Inferior parietal cortex (tissue), 1 donor: Measurements from ENCODE around the gene OR2A2.
"Not testable (repeated sequence)": the region's sequence is repeated elsewhere in the genome, so short reads cannot be mapped to it uniquely, and the experiment has no call there.

Source experiments
- DNase-seq: peaks from one replicate; pipeline ENCODE4 v3.0.0-alpha.2; 2016; ENCODE audit errors: extremely low spot score

OR2A2 gene

GRCh38 chr7:144109283-144109682 lies at the start of gene OR2A2:
OR2A2 (plus strand) TSS chr7:144109583; CDS start chr7:144109583, 0 bp downstream.
- DNase-seq: no peak

GRCh38 chr7:144063710-144064109 lies 45.7 kb upstream of the OR2A2 start:
- DNase-seq: no peak

GRCh38 chr7:144069511-144069910 lies 39.9 kb upstream of the OR2A2 start, which contains the start of gene OR2A25:
OR2A25 (plus strand) TSS chr7:144069811; CDS start chr7:144074220, 4,409 bp downstream.
- no peak for DNase-seq

GRCh38 chr7:144069953-144070352 lies 39.4 kb upstream of the OR2A2 start:
- no peak for DNase-seq

GRCh38 chr7:144074374-144074773 lies 35.0 kb upstream of the OR2A2 start:
- no peak for DNase-seq

- DNase-seq: no peak
These were observed 23.4 kb upstream of the OR2A2 start, which contains the start of gene OR2A12 for GRCh38 chr7:144085978-144086377. OR2A12 (plus strand) TSS chr7:144086278; CDS start chr7:144095108, 8,830 bp downstream.

- DNase-seq: no peak
These were observed 22.7 kb upstream of the OR2A2 start for GRCh38 chr7:144086730-144087129.

GRCh38 chr7:144087230-144087629 lies 22.2 kb upstream of the OR2A2 start:
- no peak for DNase-seq

- DNase-seq: no peak
These were observed 18.7 kb upstream of the OR2A2 start for GRCh38 chr7:144090667-144091066.

- no peak for DNase-seq
These were observed 10.6 kb upstream of the OR2A2 start for GRCh38 chr7:144098776-144099175.

- no peak for DNase-seq
These were observed 8.8 kb upstream of the OR2A2 start for GRCh38 chr7:144100607-144101006.

GRCh38 chr7:144102041-144102440 lies 7.3 kb upstream of the OR2A2 start:
- DNase-seq: no peak

GRCh38 chr7:144105211-144105610 lies 4.2 kb upstream of the OR2A2 start:
- DNase-seq: no peak

GRCh38 chr7:144110272-144110671 lies 889 bp downstream of the OR2A2 start:
- no peak for DNase-seq

GRCh38 chr7:144113651-144114050 lies 4.3 kb downstream of the OR2A2 start:
- DNase-seq: no peak

GRCh38 chr7:144118341-144118740 lies 9.0 kb downstream of the OR2A2 start:
- DNase-seq: no peak

GRCh38 chr7:144122876-144123275 lies 13.5 kb downstream of the OR2A2 start, which contains the start of gene OR2A14:
OR2A14 (plus strand) TSS chr7:144123176; CDS start chr7:144129113, 5,937 bp downstream.
- no peak for DNase-seq

GRCh38 chr7:144127714-144128334 lies 18.4 kb downstream of the OR2A2 start:
- DNase-seq: peak; percentile 48

- not testable (repeated sequence) for DNase-seq
These were observed 20.2 kb downstream of the OR2A2 start for GRCh38 chr7:144129601-144130000.

GRCh38 chr7:144130730-144131129 lies 21.3 kb downstream of the OR2A2 start:
- DNase-seq: no peak

- no peak for DNase-seq
These were observed 22.9 kb downstream of the OR2A2 start for GRCh38 chr7:144132262-144132661.

- no peak for DNase-seq
These were observed 23.9 kb downstream of the OR2A2 start for GRCh38 chr7:144133307-144133706.

GRCh38 chr7:144134116-144134515 lies 24.7 kb downstream of the OR2A2 start:
- DNase-seq: no peak

GRCh38 chr7:144137501-144137900 lies 28.1 kb downstream of the OR2A2 start:
- no peak for DNase-seq
